Karpas-422 (cell line): ENCODE measurements around the gene PSMC3IP. TPM values are rescaled to one million over a fixed set of nuclear protein-coding genes. Genes with fewer than 3 reads are reported as not detected.
"Not testable (repeated sequence)": the region's sequence is repeated elsewhere in the genome, so short reads cannot be mapped to it uniquely, and the experiment has no call there.

ENCODE experiments used
- DNase-seq: peaks from one replicate; pipeline ENCODE4 v3.0.0-alpha.2; 2015
- H2AFZ ChIP-seq: fragments of 200-600 bp; sonication (generic); 2 replicates; pipeline ENCODE4 v1.6.1; 2014; ENCODE audit warnings: antibody characterized with exemption, low read length, mixed read lengths
- H3K27ac ChIP-seq: fragments of 200-600 bp; sonication (generic); 2 replicates; pipeline ENCODE4 v1.5.1; 2014; ENCODE audit warnings: mild to moderate bottlenecking, low read length, moderate library complexity
- H3K27me3 ChIP-seq: fragments of 200-600 bp; sonication (generic); 2 replicates; pipeline ENCODE4 v1.6.1; 2014; ENCODE audit warnings: low read length, mixed read lengths
- H3K36me3 ChIP-seq: fragments of 200-600 bp; sonication (generic); 2 replicates; pipeline ENCODE4 v1.6.1; 2014; ENCODE audit warnings: low read length, mixed read lengths; ENCODE audit not compliant: insufficient read depth
- H3K4me1 ChIP-seq: fragments of 200-600 bp; sonication (generic); 2 replicates; pipeline ENCODE4 v1.6.1; 2014; ENCODE audit warnings: mild to moderate bottlenecking, low read length, mixed read lengths
- H3K4me2 ChIP-seq: fragments of 200-600 bp; sonication (generic); 2 replicates; pipeline ENCODE4 v1.6.1; 2014; ENCODE audit warnings: low read length, low read depth, mild to moderate bottlenecking; ENCODE audit not compliant: poor library complexity, severe bottlenecking
- H3K4me3 ChIP-seq: fragments of 200-600 bp; sonication (generic); 2 replicates; pipeline ENCODE4 v1.5.1; 2014; ENCODE audit warnings: mild to moderate bottlenecking, antibody characterized with exemption, low read length, mixed read lengths
- H3K79me2 ChIP-seq: fragments of 200-600 bp; sonication (generic); 2 replicates; pipeline ENCODE4 v1.6.1; 2014; ENCODE audit warnings: mild to moderate bottlenecking, low read length, mixed read lengths
- H3K9ac ChIP-seq: fragments of 200-600 bp; sonication (generic); 2 replicates; pipeline ENCODE4 v1.6.0; 2014; ENCODE audit warnings: low read length
- H3K9me2 ChIP-seq: fragments of 200-600 bp; sonication (generic), shearing (Covaris generic); replicated peaks from 2 replicates; pipeline ENCODE4 v1.6.0; 2014; ENCODE audit warnings: mild to moderate bottlenecking, low read length, moderate library complexity; ENCODE audit not compliant: insufficient read depth
- H3K9me3 ChIP-seq: fragments of 300-700, 200-600 bp; sonication (generic); 2 replicates; pipeline ENCODE4 v1.6.1; 2014; ENCODE audit warnings: low read length, mixed read lengths
- H4K20me1 ChIP-seq: fragments of 200-600 bp; sonication (generic); 2 replicates; pipeline ENCODE4 v1.6.1; 2014; ENCODE audit warnings: mild to moderate bottlenecking, antibody characterized with exemption, low read length, low read depth; ENCODE audit not compliant: insufficient read depth
- total RNA-seq: library from RNA; depleted of rRNA; stranded (reverse); fragments of >200 nt; shearing (Covaris generic); gene quantifications from 2 replicates; pipeline ENCODE4 v1.2.3, GENCODE V29; 2014; ENCODE audit warnings: low replicate concordance; rRNA removed

PSMC3IP gene
- 5.3 and 7.9 TPM in 2 replicates for total RNA-seq

GRCh38 chr17:42577532-42578281 is at the start of gene PSMC3IP:
Gene PSMC3IP, minus strand, starts transcription at chr17:42577729. Its CDS starts 43 bp downstream, at chr17:42577686.
- peak; percentile 98 for DNase-seq
- no peaks in the 10 kb centered on the region for H3K9me3 ChIP-seq
- no peaks in the 10 kb centered on the region for H3K9me2 ChIP-seq
- peaks cover 28% of the 10 kb centered on the region for H3K79me2 ChIP-seq
- H3K4me1 ChIP-seq: peaks cover 45% of the 10 kb centered on the region
- H2AFZ ChIP-seq: peak within 1 kb of the TSS; percentile 70; the same call in 1 of the 2 replicates
- H3K9ac ChIP-seq: peak within 1 kb of the TSS; percentile 98
- H3K27ac ChIP-seq: peak within 1 kb of the TSS; percentile 96
- H4K20me1 ChIP-seq: no peaks in the 10 kb centered on the region
- peak within 1 kb of the TSS; percentile 100 for H3K4me2 ChIP-seq
- no peaks in the 10 kb centered on the region for H3K27me3 ChIP-seq
- peak within 1 kb of the TSS; percentile 87 for H3K4me3 ChIP-seq
- H3K36me3 ChIP-seq: peaks cover 26% of the 10 kb centered on the region; the same call in 1 of the 2 replicates

GRCh38 chr17:42623732-42624596 is 46.4 kb upstream of the PSMC3IP start:
- no peaks in the 10 kb centered on the region for H3K9me3 ChIP-seq

DNA sequence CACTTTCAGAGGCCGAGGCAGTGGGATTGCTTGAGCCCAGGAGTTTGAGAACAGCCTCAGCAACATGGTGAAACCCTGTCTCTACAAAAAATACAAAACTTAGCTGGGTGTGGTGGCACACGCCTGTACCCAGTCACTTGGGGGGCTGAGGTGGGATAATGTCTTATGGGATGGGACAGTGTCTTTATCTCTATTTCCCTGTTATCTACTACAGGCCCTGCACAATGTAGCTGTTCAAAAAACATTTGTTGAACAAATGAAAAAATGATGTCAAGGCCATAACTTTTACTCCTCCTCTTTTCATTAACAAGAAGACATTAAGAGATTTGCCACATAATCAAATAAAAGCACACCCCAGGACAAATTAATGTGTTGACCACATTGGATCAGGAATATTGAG is 45.7 kb upstream of the PSMC3IP start:
- no peaks in the 10 kb centered on the region for H3K9me2 ChIP-seq
- no peak overlapping the region for H3K27ac ChIP-seq
- no peaks in the 10 kb centered on the region for H3K9me3 ChIP-seq
- no peaks in the 10 kb centered on the region for H3K27me3 ChIP-seq
- no peak overlapping the region for H3K4me2 ChIP-seq
- H3K4me1 ChIP-seq: peaks cover 9% of the 10 kb centered on the region
- no peaks in the 10 kb centered on the region for H4K20me1 ChIP-seq
- H3K79me2 ChIP-seq: no peaks in the 10 kb centered on the region
- no peak for DNase-seq
- H3K9ac ChIP-seq: no peak overlapping the region
- H3K36me3 ChIP-seq: no peaks in the 10 kb centered on the region
- no peak overlapping the region for H3K4me3 ChIP-seq
- H2AFZ ChIP-seq: no peak overlapping the region

More at GRCh38 chr17:42623732-42624596, 46.4 kb upstream of the PSMC3IP start:
- no peak for DNase-seq
- Histone ChIP-seq H4K20me1 (no peaks in the 10 kb centered on the region), H3K4me3 (no peak overlapping the region), H3K27me3 (no peaks in the 10 kb centered on the region), H3K36me3 (no peaks in the 10 kb centered on the region), H3K9me2 (no peaks in the 10 kb centered on the region), H3K79me2 (no peaks in the 10 kb centered on the region), H3K4me1 (peaks cover 3% of the 10 kb centered on the region), H3K27ac (no peak overlapping the region), H3K4me2 (no peak overlapping the region), H2AFZ (no peak overlapping the region), H3K9ac (no peak overlapping the region)

DNA sequence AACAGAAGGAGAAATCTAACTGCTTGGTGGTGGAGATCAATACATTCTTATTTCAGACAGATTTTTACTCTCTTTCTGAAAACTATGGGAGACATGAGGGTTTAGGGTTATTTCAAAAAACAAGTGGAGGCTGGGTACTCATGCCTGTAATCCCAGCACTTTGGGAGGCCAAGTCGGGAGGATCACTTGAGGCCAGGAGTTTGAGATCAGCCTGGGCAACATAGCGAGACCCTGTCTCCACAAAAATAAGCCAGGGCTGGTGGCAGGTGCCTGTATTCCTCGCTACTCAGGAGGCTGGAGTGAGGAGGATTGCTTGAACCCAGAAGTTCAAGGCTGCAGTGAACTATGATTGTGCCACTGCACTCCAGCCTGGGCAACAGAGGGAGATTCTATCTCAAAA is 44.5 kb upstream of the PSMC3IP start:
- H3K4me2 ChIP-seq, H3K36me3 ChIP-seq, H3K9me3 ChIP-seq, H3K27me3 ChIP-seq, H3K27ac ChIP-seq, H2AFZ ChIP-seq, H3K4me3 ChIP-seq, H3K9me2 ChIP-seq, DNase-seq, H4K20me1 ChIP-seq, H3K79me2 ChIP-seq, H3K9ac ChIP-seq: not testable (repeated sequence)
- H3K4me1 ChIP-seq: peaks cover 20% of the 10 kb centered on the region

DNA sequence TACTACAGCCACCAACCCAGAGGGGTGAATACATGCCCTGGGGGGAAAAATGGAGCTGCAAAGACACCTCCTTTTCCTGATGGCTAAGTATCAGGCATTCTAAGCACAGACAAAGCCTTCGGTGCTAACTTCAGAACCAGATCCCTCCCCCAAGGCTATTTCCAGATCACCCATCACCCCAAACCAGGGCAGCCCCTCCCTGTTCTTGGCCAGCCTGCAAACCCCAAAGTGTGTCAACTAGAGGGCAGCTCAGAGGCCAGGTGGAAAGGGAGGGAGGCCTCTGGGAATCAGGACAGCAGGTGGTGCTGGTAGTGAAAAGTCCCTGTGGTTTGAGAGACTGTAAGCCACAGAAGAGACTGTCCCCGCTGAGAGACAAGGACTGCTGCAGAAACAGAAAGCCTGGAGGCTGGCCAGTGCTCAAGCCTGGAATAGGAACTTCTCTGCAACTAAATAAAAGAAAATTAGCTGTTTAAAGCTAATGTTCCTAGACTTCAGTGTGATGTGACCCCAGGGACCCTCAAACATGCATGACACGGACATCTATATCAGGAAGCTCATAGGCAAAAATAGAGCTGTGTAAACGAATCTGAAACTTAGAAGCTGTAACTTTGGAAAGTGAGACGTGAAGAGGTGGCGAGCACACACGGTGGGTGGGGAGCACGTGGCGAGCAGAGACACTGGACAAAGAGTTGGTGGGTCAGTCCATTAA is 41.1 kb upstream of the PSMC3IP start:
- H3K9me3 ChIP-seq: no peaks in the 10 kb centered on the region
- no peaks in the 10 kb centered on the region for H3K9me2 ChIP-seq
- H3K4me3 ChIP-seq: no peak overlapping the region
- H3K27ac ChIP-seq: no peak overlapping the region
- H3K27me3 ChIP-seq: no peaks in the 10 kb centered on the region
- H4K20me1 ChIP-seq: no peaks in the 10 kb centered on the region
- H3K4me2 ChIP-seq: peak overlapping the region; percentile 33
- no peaks in the 10 kb centered on the region for H3K79me2 ChIP-seq
- H3K4me1 ChIP-seq: peaks cover 20% of the 10 kb centered on the region
- H3K9ac ChIP-seq: peak overlapping the region; percentile 19
- 0 out of 2 replicates have a peak, but pooled peaks cover 5% of the 10 kb centered on the region for H3K36me3 ChIP-seq
- no peak overlapping the region; the same call in 1 of the 2 replicates for H2AFZ ChIP-seq
- DNase-seq: peak; percentile 66

- no peak for DNase-seq
- H3K4me2 ChIP-seq: peak overlapping the region; percentile 33
- peaks cover 20% of the 10 kb centered on the region for H3K4me1 ChIP-seq
- H3K9me2 ChIP-seq: no peaks in the 10 kb centered on the region
- 0 out of 2 replicates have a peak, but pooled peaks cover 5% of the 10 kb centered on the region for H3K36me3 ChIP-seq
- 0 out of 2 replicates have a peak overlapping the region, but pooled peaks have one; percentile 19 for H3K9ac ChIP-seq
- H3K27me3 ChIP-seq: no peaks in the 10 kb centered on the region
- no peaks in the 10 kb centered on the region for H4K20me1 ChIP-seq
- no peak overlapping the region for H3K27ac ChIP-seq
- H3K4me3 ChIP-seq: no peak overlapping the region
- no peaks in the 10 kb centered on the region for H3K9me3 ChIP-seq
- no peaks in the 10 kb centered on the region for H3K79me2 ChIP-seq
- no peak overlapping the region for H2AFZ ChIP-seq
Measured at GRCh38 chr17:42617956-42618431, 40.5 kb upstream of the PSMC3IP start.

- Histone ChIP-seq H4K20me1 (no peaks in the 10 kb centered on the region), H2AFZ (no peak overlapping the region), H3K9ac (no peak overlapping the region), H3K4me2 (no peak overlapping the region), H3K36me3 (peaks cover 12% of the 10 kb centered on the region; the same call in 1 of the 2 replicates), H3K4me3 (no peak overlapping the region), H3K9me3 (no peaks in the 10 kb centered on the region), H3K9me2 (no peaks in the 10 kb centered on the region), H3K4me1 (peaks cover 23% of the 10 kb centered on the region), H3K27ac (no peak overlapping the region), H3K79me2 (peaks cover 13% of the 10 kb centered on the region), H3K27me3 (no peaks in the 10 kb centered on the region)
- DNase-seq: no peak
Measured at GRCh38 chr17:42613699-42614295, 36.3 kb upstream of the PSMC3IP start.
